HEK293T (cell line): Measurements from ENCODE around the gene PDE6B.

Source experiments
- FOXA1 ChIP-seq: fragments of 450-650 bp; IDR thresholded peaks from 2 replicates; pipeline ENCODE4 v1.6.1; 2016; ENCODE audit warnings: mild to moderate bottlenecking
- HDGF ChIP-seq: fragments of 450-650 bp; IDR thresholded peaks from 2 replicates; pipeline ENCODE4 v1.6.1; 2017; ENCODE audit warnings: antibody characterized with exemption, borderline replicate concordance

GRCh38 chr4:629636-629914, 4.2 kb downstream of the PDE6B start:
- no peak for TF ChIP-seq HDGF
- TF ChIP-seq FOXA1, result no peak
